Right atrium auricular region (tissue), 2 donors: ENCODE results near the gene MBD3L3. TPM values are rescaled to one million over a fixed set of nuclear protein-coding genes. Genes with fewer than 3 reads are reported as not detected.

Experiments used
- DNase-seq: peaks from one replicate; pipeline ENCODE4 v3.0.0-alpha.2; 2019; ENCODE audit warnings: low spot score
- H3K27ac ChIP-seq, 2 donors: fragments of 200-600 bp; sonication (generic); 1 replicate in 1 of 2; 2 replicates in 1 of 2; pipeline ENCODE4 v1.5.1; 2016 to 2019
- H3K27me3 ChIP-seq, 2 donors: fragments of 200-600 bp; sonication (generic); one replicate each; pipeline versions ENCODE4 v1.5.1 to v1.6.0; 2017 to 2019
- H3K36me3 ChIP-seq: fragments of 200-600 bp; sonication (generic); one replicate; pipeline ENCODE4 v1.5.1; 2016
- H3K4me1 ChIP-seq, 2 donors: fragments of 200-600 bp; sonication (generic); one replicate each; pipeline versions ENCODE4 v1.5.1 to v1.6.0; 2017 to 2019
- H3K4me3 ChIP-seq, 2 donors: fragments of 200-600 bp; sonication (generic); 1 replicate in 1 of 2; 2 replicates in 1 of 2; pipeline ENCODE4 v1.5.1; 2017 to 2019; ENCODE audit warnings: mild to moderate bottlenecking in 1 of 2, moderate library complexity in 1 of 2
- H3K9me3 ChIP-seq, 2 donors: fragments of 200-600 bp; sonication (generic); one replicate each; pipeline ENCODE4 v1.5.1; 2019
- CTCF ChIP-seq, 2 donors: fragments of 200-600 bp; sonication (generic); IDR thresholded peaks; one replicate each; pipeline ENCODE4 v1.5.1; 2019; ENCODE audit warnings: antibody characterized with exemption in 2 of 2
- total RNA-seq, 2 donors: library from RNA; depleted of rRNA; stranded (reverse); fragments of >200 nt; gene quantifications; one replicate each; pipeline ENCODE4 v1.1.0, GENCODE V29; 2016

Gene MBD3L3
- total RNA-seq, 2 donors from 2014 or later, result not detected

GRCh38 chr19:7076151-7076550 is 17.7 kb upstream of the MBD3L3 start:
- peaks cover 34 to 63% of the 10 kb centered on the region in 2 donors for H3K9me3 ChIP-seq

DNA sequence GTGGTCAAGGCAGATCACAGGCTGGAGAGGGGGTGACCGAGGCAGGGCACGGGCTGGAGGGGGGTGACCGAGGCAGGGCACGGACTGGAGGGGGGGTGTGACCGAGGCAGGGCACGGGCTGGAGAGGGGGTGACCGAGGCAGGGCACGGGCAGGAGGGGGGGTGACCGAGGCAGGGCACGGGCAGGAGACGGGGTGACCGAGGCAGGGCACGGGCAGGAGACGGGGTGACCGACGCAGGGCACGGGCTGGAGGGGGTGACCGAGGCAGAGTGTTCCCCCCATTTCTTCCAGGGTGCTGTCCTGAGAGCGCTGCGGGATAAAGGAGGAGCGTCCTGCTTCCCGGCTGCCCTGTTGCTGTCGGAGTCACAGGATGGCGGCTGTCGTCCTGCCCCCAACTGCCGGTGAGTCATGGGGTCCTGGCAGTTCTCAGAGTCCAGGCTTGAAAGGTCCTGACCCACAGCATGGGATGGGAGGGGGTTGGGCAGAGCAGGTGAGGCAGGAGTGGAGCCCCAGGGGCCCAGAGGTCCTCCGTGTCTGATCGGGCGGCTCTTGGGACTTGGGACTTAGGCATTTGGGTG is 16.3 kb upstream of the MBD3L3 start:
- Histone ChIP-seq H3K36me3 (peaks cover 89% of the 10 kb centered on the region), H3K4me1 (peaks cover 0 to 10% of the 10 kb centered on the region in 2 donors), H3K9me3 (peaks cover 20 to 49% of the 10 kb centered on the region in 2 donors), H3K27ac (no peak overlapping the region), H3K27me3 (no peaks in the 10 kb centered on the region), H3K4me3 (no peak overlapping the region)
- no peak for TF ChIP-seq CTCF (IDR thresholded peaks at IDR 0.05)
- DNase-seq, result no peak

More at GRCh38 chr19:7076151-7076550, 17.7 kb upstream of the MBD3L3 start:
- no peaks in the 10 kb centered on the region for H3K27me3 ChIP-seq
- H3K36me3 ChIP-seq, result peaks cover 97% of the 10 kb centered on the region
- no peak overlapping the region for H3K27ac ChIP-seq
- H3K4me3 ChIP-seq, result no peak overlapping the region
- DNase-seq, result no peak
- no peaks in the 10 kb centered on the region for H3K4me1 ChIP-seq
- no peak for TF ChIP-seq CTCF (IDR thresholded peaks at IDR 0.05)

- Histone ChIP-seq H3K27me3 (no peaks in the 10 kb centered on the region), H3K36me3 (peaks cover 66% of the 10 kb centered on the region), H3K4me3 (no peak overlapping the region), H3K4me1 (peaks cover 0 to 11% of the 10 kb centered on the region in 2 donors), H3K9me3 (peaks cover 2 to 27% of the 10 kb centered on the region in 2 donors), H3K27ac (no peak overlapping the region)
- no peak for DNase-seq
- TF ChIP-seq CTCF (IDR thresholded peaks at IDR 0.05), result no peak
Observed at GRCh38 chr19:7072541-7072940, 14.1 kb upstream of the MBD3L3 start.

DNA sequence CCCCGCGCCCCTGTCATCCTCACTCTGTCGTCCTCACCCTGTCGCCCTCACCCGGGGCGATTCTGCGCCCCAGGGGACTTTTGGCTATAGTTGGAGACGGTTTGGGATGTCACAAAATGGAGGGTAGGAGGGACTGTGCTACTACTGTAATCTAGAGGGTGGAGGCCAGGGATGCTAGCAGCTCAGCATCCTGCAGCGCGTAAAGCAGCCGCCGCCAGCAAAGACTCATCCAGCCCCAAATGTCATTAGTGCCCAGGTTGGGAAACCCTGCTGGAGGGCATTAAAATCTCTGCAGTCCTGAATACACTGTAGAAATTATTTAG is 11.4 kb upstream of the MBD3L3 start:
- Histone ChIP-seq H3K9me3 (peaks cover 0 to 1% of the 10 kb centered on the region in 2 donors), H3K36me3 (peaks cover 40% of the 10 kb centered on the region), H3K27ac (peak overlapping the region; percentile 65 to 83), H3K4me1 (peaks cover 0 to 11% of the 10 kb centered on the region in 2 donors), H3K27me3 (no peaks in the 10 kb centered on the region), H3K4me3 (peak overlapping the region; percentile 92 to 98)
- TF ChIP-seq CTCF (IDR thresholded peaks at IDR 0.05), result no peak
- DNase-seq, result no peak

DNA sequence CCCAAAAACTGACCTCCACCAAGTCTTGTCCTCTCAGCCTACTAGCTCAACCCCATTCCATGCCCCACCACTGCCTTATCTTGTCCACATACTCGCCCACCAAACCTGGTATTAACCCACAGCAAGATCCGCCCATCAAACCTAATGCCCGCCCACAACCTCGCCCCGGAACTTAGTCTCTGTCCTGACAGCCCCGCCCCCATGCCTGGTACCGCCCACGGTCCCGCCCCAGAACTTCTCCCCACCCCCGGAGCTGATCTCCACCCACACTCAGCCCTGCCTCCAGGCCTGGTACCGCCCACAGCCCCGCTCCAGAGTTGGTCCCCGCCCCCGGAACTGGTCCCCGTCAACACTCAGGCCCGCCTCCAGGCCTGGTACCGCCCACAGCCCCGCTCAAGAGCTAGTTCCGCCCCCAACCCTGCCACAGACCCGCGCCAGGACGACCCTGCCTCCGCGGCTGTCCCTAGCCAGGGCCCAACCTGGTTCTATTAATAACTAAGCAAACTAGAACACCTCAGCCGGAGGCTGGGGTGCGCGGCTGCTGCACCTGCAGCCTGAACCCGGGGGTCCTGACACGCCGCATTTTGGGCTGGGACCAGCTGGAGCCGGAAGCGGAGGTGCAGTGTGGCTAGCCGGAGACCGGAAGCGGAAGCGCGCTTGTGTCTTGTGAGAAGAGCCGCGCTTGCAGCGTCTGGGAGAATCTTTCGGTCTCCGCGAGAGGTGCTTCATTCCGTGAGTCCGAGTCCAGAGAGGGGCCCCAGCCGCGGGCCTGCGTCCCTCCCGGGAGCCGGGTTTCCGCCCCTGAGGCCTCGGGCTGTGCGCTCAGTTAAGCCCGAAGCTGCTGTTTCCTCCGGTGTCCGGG is 10.8 kb upstream of the MBD3L3 start, which contains the start of gene ZNF557:
Gene ZNF557, plus strand, starts transcription at position 662 of the 862 bp plus-strand sequence. CDS start 5,372 bp downstream, outside the sequence.
- Histone ChIP-seq H3K9me3 (no peaks in the 10 kb centered on the region), H3K4me1 (peaks cover 0 to 11% of the 10 kb centered on the region in 2 donors), H3K4me3 (peak within 1 kb of the TSS; percentile 92 to 98), H3K27ac (peak within 1 kb of the TSS; percentile 65 to 83), H3K27me3 (no peaks in the 10 kb centered on the region), H3K36me3 (peaks cover 36% of the 10 kb centered on the region)
- no peak for TF ChIP-seq CTCF (IDR thresholded peaks at IDR 0.05)
- peak; percentile 97 for DNase-seq
